K562 (cell line): Measurements from ENCODE around the gene FAF2. TPM values are rescaled to one million over a fixed set of nuclear protein-coding genes. Genes with fewer than 3 reads are reported as not detected.
A peak's percentile ranks its signal among the peaks of the same experiment; 100 is the strongest.

Experiments used
- CHD7 ChIP-seq: fragments of 200-600 bp; sonication (generic); IDR thresholded peaks from one replicate; pipeline ENCODE4 v1.6.1; 2012; ENCODE audit warnings: mild to moderate bottlenecking, low read depth, low read length, inconsistent platforms
- CTBP1 ChIP-seq: fragments of 450-650 bp; IDR thresholded peaks from 2 replicates; pipeline ENCODE4 v1.6.1; 2016; ENCODE audit warnings: borderline replicate concordance
- EHMT2 ChIP-seq: fragments of 450-650 bp; IDR thresholded peaks from 2 replicates; pipeline ENCODE4 v1.6.1; 2018; ENCODE audit warnings: antibody characterized with exemption
- FIP1L1 ChIP-seq: fragments of 200-400 bp; formaldehyde crosslinking; IDR thresholded peaks from 2 replicates; pipeline ENCODE4 v1.6.1; 2018; ENCODE audit warnings: mild to moderate bottlenecking, low read depth, low read length; ENCODE audit not compliant: poor library complexity, severe bottlenecking
- KAT2B ChIP-seq: IDR thresholded peaks from one replicate; pipeline ENCODE4 v1.6.1; 2012; ENCODE audit warnings: low read depth, mild to moderate bottlenecking, control low read depth, inconsistent platforms, low read length, moderate library complexity
- SMC3 ChIP-seq: conservative IDR thresholded peaks from 2 replicates; pipeline ENCODE4 v1.6.1; 2011; ENCODE audit warnings: low read depth, low read length, improper control_type of control experiment; ENCODE audit not compliant: insufficient read depth
- UBTF ChIP-seq, 2 experiments: IDR thresholded peaks; 2 replicates each; pipeline ENCODE4 v1.6.1; 2012; ENCODE audit warnings: improper control_type of control experiment in 2 of 2, low read depth in 2 of 2, low read length in 2 of 2, borderline replicate concordance in 1 of 2
- ZNF436 ChIP-seq: fragments of 250-450, 450-650 bp; sonication (Bioruptor Pico); formaldehyde crosslinking; IDR thresholded peaks from 2 replicates; pipeline ENCODE4 v1.7.0; 2020; ENCODE audit warnings: mild to moderate bottlenecking
- polyA plus RNA-seq, 8 experiments: library from polyadenylated mRNA; depleted of rRNA in 4 of 8; stranded (reverse) in 5 of 8; unstranded in 3 of 8; fragments of >200 nt; fragmentation: Nextera tagmentation in 2 of 8; fragmentation: Illumina TruSeq in 1 of 8; extraction: Ambion mirVana in 2 of 8; extraction: Trizol in 1 of 8; gene quantifications; 2 replicates each; pipeline versions ENCODE4 v1.2.1 to v1.2.3, GENCODE V29; 2011 to 2014; ENCODE audit warnings: inconsistent platforms in 1 of 8, missing spikeins in 1 of 8
- total RNA-seq, 7 experiments: library from RNA; depleted of rRNA in 6 of 7; stranded (reverse); fragments of >200 nt in 6 of 7; fragmentation: Illumina TruSeq in 2 of 7; extraction: Trizol in 2 of 7; gene quantifications; 2 replicates each; pipeline versions ENCODE4 v1.2.1 to v1.2.3, GENCODE V29; 2011 to 2021; ENCODE audit warnings: low replicate concordance in 1 of 7

FAF2 gene
- total and polyA plus RNA-seq, 9 of the 15 experiments (the other 6 are each of a cell fraction or from before 2014, with no cell fraction given), result 25.0 to 44.6 (median 36.1) TPM

- no peak for TF ChIP-seq CHD7
- TF ChIP-seq UBTF (IDR thresholded peaks at IDR 0.05; ENCODE audit: borderline replicate concordance in 1 of 2, low read depth in 2 of 2, low read length in 2 of 2), result peak in 1 of 2 experiments; percentile 82; a peak in 2 of 4 replicates
- no peak for TF ChIP-seq ZNF436 (CRISPR knock-in tag)
- TF ChIP-seq CTBP1, result peak; percentile 97
- TF ChIP-seq SMC3, result peak; percentile 95
- TF ChIP-seq KAT2B, result no peak
- no peak for TF ChIP-seq FIP1L1
- TF ChIP-seq EHMT2, result no peak
Observed at GRCh38 chr5:176415952-176416924, 31.9 kb upstream of the FAF2 start, which contains the start of gene CLTB (continued).
